ENCODE results near the gene ADGRB2.

Gene ADGRB2

GRCh38 chr1:31694069-31694963 is 69.8 kb downstream of the ADGRB2 start:
- H3K56ac ChIP-seq (ENCODE audit: low read length): no peak overlapping the region
- H3K4me1 ChIP-seq (ENCODE audit: control insufficient read depth, low read depth, low read length): no peaks in the 10 kb centered on the region
- H3K4me3 ChIP-seq (ENCODE audit: low read length): no peak overlapping the region
- H3K79me2 ChIP-seq (ENCODE audit: control insufficient read depth, insufficient read depth, low read length): no peaks in the 10 kb centered on the region
- H3K27me3 ChIP-seq (ENCODE audit: insufficient read depth, low read length, poor library complexity): no peaks in the 10 kb centered on the region
- H3K4me2 ChIP-seq (ENCODE audit: low read length): no peak overlapping the region
- no peak overlapping the region for H3K9ac ChIP-seq (ENCODE audit: low read length)
- no peak overlapping the region for H4K5ac ChIP-seq (ENCODE audit: low read length)
- no peak overlapping the region for H2BK15ac ChIP-seq (replicated peaks; ENCODE audit: low read depth)
- H2AK5ac ChIP-seq (ENCODE audit: low read length): no peak overlapping the region
- no CpG with 5 or more reads among the region's 12 CpGs for WGBS (ENCODE audit: extremely low coverage, insufficient coverage, low lambda C conversion rate)
- H2BK120ac ChIP-seq (ENCODE audit: low read depth, low read length): no peak overlapping the region
- H2BK5ac ChIP-seq (ENCODE audit: low read length): no peak overlapping the region
- DNase-seq: peak; percentile 59
- H3K36me3 ChIP-seq (ENCODE audit: control insufficient read depth, insufficient read depth, low read length): no peaks in the 10 kb centered on the region
- no peaks in the 10 kb centered on the region for H3K79me1 ChIP-seq (ENCODE audit: low read length)
- no peak overlapping the region for H3K18ac ChIP-seq (ENCODE audit: low read length)
- H3K23ac ChIP-seq (ENCODE audit: low read length): no peak overlapping the region
- no peak overlapping the region for H3K4ac ChIP-seq (ENCODE audit: low read depth, low read length)
- H3K27ac ChIP-seq (ENCODE audit: low read depth, low read length): no peak overlapping the region
- H4K8ac ChIP-seq (ENCODE audit: low read depth, low read length): no peak overlapping the region

GRCh38 chr1:31693231-31693630 is 70.9 kb downstream of the ADGRB2 start:
- Histone ChIP-seq H3K4me3 (ENCODE audit: low read length) (no peak overlapping the region), H3K56ac (ENCODE audit: low read length) (no peak overlapping the region)

GRCh38 chr1:31691951-31692350 is 72.2 kb downstream of the ADGRB2 start:
- peak; percentile 53 for DNase-seq
- Histone ChIP-seq H2BK120ac (ENCODE audit: low read depth, low read length) (no peak overlapping the region), H3K27ac (ENCODE audit: low read depth, low read length) (no peak overlapping the region), H2BK5ac (ENCODE audit: low read length) (no peak overlapping the region), H2AK5ac (ENCODE audit: low read length) (no peak overlapping the region), H3K56ac (ENCODE audit: low read length) (no peak overlapping the region), H3K18ac (ENCODE audit: low read length) (no peak overlapping the region), H3K4me1 (ENCODE audit: control insufficient read depth, low read depth, low read length) (no peaks in the 10 kb centered on the region), H3K9ac (ENCODE audit: low read length) (no peak overlapping the region), H3K36me3 (ENCODE audit: control insufficient read depth, insufficient read depth, low read length) (no peaks in the 10 kb centered on the region), H3K27me3 (ENCODE audit: insufficient read depth, low read length, poor library complexity) (no peaks in the 10 kb centered on the region), H3K4me2 (ENCODE audit: low read length) (no peak overlapping the region), H3K79me2 (ENCODE audit: control insufficient read depth, insufficient read depth, low read length) (no peaks in the 10 kb centered on the region), H4K8ac (ENCODE audit: low read depth, low read length) (no peak overlapping the region), H2BK15ac (replicated peaks; ENCODE audit: low read depth) (no peak overlapping the region), H4K5ac (ENCODE audit: low read length) (no peak overlapping the region), H3K79me1 (ENCODE audit: low read length) (no peaks in the 10 kb centered on the region), H3K4me3 (ENCODE audit: low read length) (no peak overlapping the region), H3K23ac (ENCODE audit: low read length) (no peak overlapping the region), H3K4ac (ENCODE audit: low read depth, low read length) (no peak overlapping the region)
- no CpG with 5 or more reads among the region's 11 CpGs for WGBS (ENCODE audit: extremely low coverage, insufficient coverage, low lambda C conversion rate)

More at GRCh38 chr1:31693231-31693630, 70.9 kb downstream of the ADGRB2 start:
- H2BK5ac ChIP-seq (ENCODE audit: low read length): no peak overlapping the region
- H3K79me1 ChIP-seq (ENCODE audit: low read length): no peaks in the 10 kb centered on the region
- H4K8ac ChIP-seq (ENCODE audit: low read depth, low read length): no peak overlapping the region
- no peak for DNase-seq
- H2AK5ac ChIP-seq (ENCODE audit: low read length): no peak overlapping the region
- no peaks in the 10 kb centered on the region for H3K79me2 ChIP-seq (ENCODE audit: control insufficient read depth, insufficient read depth, low read length)
- H3K4me2 ChIP-seq (ENCODE audit: low read length): no peak overlapping the region
- H3K9ac ChIP-seq (ENCODE audit: low read length): no peak overlapping the region
- H2BK120ac ChIP-seq (ENCODE audit: low read depth, low read length): no peak overlapping the region
- H3K4ac ChIP-seq (ENCODE audit: low read depth, low read length): no peak overlapping the region
- H3K27ac ChIP-seq (ENCODE audit: low read depth, low read length): no peak overlapping the region
- no peaks in the 10 kb centered on the region for H3K27me3 ChIP-seq (ENCODE audit: insufficient read depth, low read length, poor library complexity)
- no peak overlapping the region for H3K23ac ChIP-seq (ENCODE audit: low read length)
- no peak overlapping the region for H4K5ac ChIP-seq (ENCODE audit: low read length)
- H2BK15ac ChIP-seq (replicated peaks; ENCODE audit: low read depth): no peak overlapping the region
- no peak overlapping the region for H3K18ac ChIP-seq (ENCODE audit: low read length)
- H3K36me3 ChIP-seq (ENCODE audit: control insufficient read depth, insufficient read depth, low read length): no peaks in the 10 kb centered on the region
- no peaks in the 10 kb centered on the region for H3K4me1 ChIP-seq (ENCODE audit: control insufficient read depth, low read depth, low read length)
- no CpG with 5 or more reads among the region's 10 CpGs for WGBS (ENCODE audit: extremely low coverage, insufficient coverage, low lambda C conversion rate)

GRCh38 chr1:31691446-31691845 is 72.7 kb downstream of the ADGRB2 start:
- no peak overlapping the region for H3K4me3 ChIP-seq (ENCODE audit: low read length)
- WGBS (ENCODE audit: extremely low coverage, insufficient coverage, low lambda C conversion rate): no CpG with 5 or more reads among the region's 4 CpGs
- no peak overlapping the region for H3K56ac ChIP-seq (ENCODE audit: low read length)
- no peak overlapping the region for H3K23ac ChIP-seq (ENCODE audit: low read length)
- no peak overlapping the region for H2AK5ac ChIP-seq (ENCODE audit: low read length)
- H3K4me1 ChIP-seq (ENCODE audit: control insufficient read depth, low read depth, low read length): no peaks in the 10 kb centered on the region
- H4K8ac ChIP-seq (ENCODE audit: low read depth, low read length): no peak overlapping the region
- no peaks in the 10 kb centered on the region for H3K27me3 ChIP-seq (ENCODE audit: insufficient read depth, low read length, poor library complexity)
- DNase-seq: no peak
- H2BK120ac ChIP-seq (ENCODE audit: low read depth, low read length): no peak overlapping the region
- no peak overlapping the region for H2BK15ac ChIP-seq (replicated peaks; ENCODE audit: low read depth)
- H2BK5ac ChIP-seq (ENCODE audit: low read length): no peak overlapping the region
- no peak overlapping the region for H3K27ac ChIP-seq (ENCODE audit: low read depth, low read length)
- no peak overlapping the region for H3K9ac ChIP-seq (ENCODE audit: low read length)
- H3K4ac ChIP-seq (ENCODE audit: low read depth, low read length): no peak overlapping the region
- no peak overlapping the region for H3K4me2 ChIP-seq (ENCODE audit: low read length)
- H4K5ac ChIP-seq (ENCODE audit: low read length): no peak overlapping the region
- H3K79me1 ChIP-seq (ENCODE audit: low read length): no peaks in the 10 kb centered on the region
- H3K36me3 ChIP-seq (ENCODE audit: control insufficient read depth, insufficient read depth, low read length): no peaks in the 10 kb centered on the region
- no peaks in the 10 kb centered on the region for H3K79me2 ChIP-seq (ENCODE audit: control insufficient read depth, insufficient read depth, low read length)
- H3K18ac ChIP-seq (ENCODE audit: low read length): no peak overlapping the region

- Histone ChIP-seq H2BK15ac (replicated peaks; ENCODE audit: low read depth) (no peak overlapping the region), H3K18ac (ENCODE audit: low read length) (no peak overlapping the region), H2BK120ac (ENCODE audit: low read depth, low read length) (no peak overlapping the region), H3K9ac (ENCODE audit: low read length) (no peak overlapping the region), H4K5ac (ENCODE audit: low read length) (no peak overlapping the region), H2BK5ac (ENCODE audit: low read length) (no peak overlapping the region), H3K23ac (ENCODE audit: low read length) (no peak overlapping the region), H2AK5ac (ENCODE audit: low read length) (no peak overlapping the region), H3K27ac (ENCODE audit: low read depth, low read length) (no peak overlapping the region), H4K8ac (ENCODE audit: low read depth, low read length) (no peak overlapping the region), H3K36me3 (ENCODE audit: control insufficient read depth, insufficient read depth, low read length) (no peaks in the 10 kb centered on the region), H3K27me3 (ENCODE audit: insufficient read depth, low read length, poor library complexity) (no peaks in the 10 kb centered on the region), H3K79me1 (ENCODE audit: low read length) (no peaks in the 10 kb centered on the region), H3K79me2 (ENCODE audit: control insufficient read depth, insufficient read depth, low read length) (no peaks in the 10 kb centered on the region), H3K4me2 (ENCODE audit: low read length) (no peak overlapping the region), H3K4ac (ENCODE audit: low read depth, low read length) (no peak overlapping the region), H3K56ac (ENCODE audit: low read length) (no peak overlapping the region), H3K4me1 (ENCODE audit: control insufficient read depth, low read depth, low read length) (no peaks in the 10 kb centered on the region), H3K4me3 (ENCODE audit: low read length) (no peak overlapping the region)
- no CpG with 5 or more reads among the region's 10 CpGs for WGBS (ENCODE audit: extremely low coverage, insufficient coverage, low lambda C conversion rate)
- DNase-seq: no peak
Measured at GRCh38 chr1:31690921-31691320, 73.2 kb downstream of the ADGRB2 start.

GRCh38 chr1:31689854-31690253 is 74.3 kb downstream of the ADGRB2 start:
- Histone ChIP-seq H3K4ac (ENCODE audit: low read depth, low read length) (no peak overlapping the region), H3K4me3 (ENCODE audit: low read length) (no peak overlapping the region), H3K27me3 (ENCODE audit: insufficient read depth, low read length, poor library complexity) (no peaks in the 10 kb centered on the region), H3K4me2 (ENCODE audit: low read length) (no peak overlapping the region), H4K8ac (ENCODE audit: low read depth, low read length) (no peak overlapping the region), H3K9ac (ENCODE audit: low read length) (no peak overlapping the region), H3K23ac (ENCODE audit: low read length) (no peak overlapping the region), H3K79me1 (ENCODE audit: low read length) (no peaks in the 10 kb centered on the region), H3K27ac (ENCODE audit: low read depth, low read length) (no peak overlapping the region), H3K79me2 (ENCODE audit: control insufficient read depth, insufficient read depth, low read length) (no peaks in the 10 kb centered on the region), H3K4me1 (ENCODE audit: control insufficient read depth, low read depth, low read length) (no peaks in the 10 kb centered on the region), H2BK5ac (ENCODE audit: low read length) (no peak overlapping the region), H2BK120ac (ENCODE audit: low read depth, low read length) (no peak overlapping the region), H3K36me3 (ENCODE audit: control insufficient read depth, insufficient read depth, low read length) (no peaks in the 10 kb centered on the region), H3K56ac (ENCODE audit: low read length) (no peak overlapping the region), H4K5ac (ENCODE audit: low read length) (no peak overlapping the region), H3K18ac (ENCODE audit: low read length) (no peak overlapping the region), H2AK5ac (ENCODE audit: low read length) (no peak overlapping the region), H2BK15ac (replicated peaks; ENCODE audit: low read depth) (no peak overlapping the region)
- no CpG with 5 or more reads among the region's 6 CpGs for WGBS (ENCODE audit: extremely low coverage, insufficient coverage, low lambda C conversion rate)
- no peak for DNase-seq

Measured in mesendoderm (in vitro differentiated cells).